Measurements from ENCODE around the gene TMEM135.

The TMEM135 gene

DNA sequence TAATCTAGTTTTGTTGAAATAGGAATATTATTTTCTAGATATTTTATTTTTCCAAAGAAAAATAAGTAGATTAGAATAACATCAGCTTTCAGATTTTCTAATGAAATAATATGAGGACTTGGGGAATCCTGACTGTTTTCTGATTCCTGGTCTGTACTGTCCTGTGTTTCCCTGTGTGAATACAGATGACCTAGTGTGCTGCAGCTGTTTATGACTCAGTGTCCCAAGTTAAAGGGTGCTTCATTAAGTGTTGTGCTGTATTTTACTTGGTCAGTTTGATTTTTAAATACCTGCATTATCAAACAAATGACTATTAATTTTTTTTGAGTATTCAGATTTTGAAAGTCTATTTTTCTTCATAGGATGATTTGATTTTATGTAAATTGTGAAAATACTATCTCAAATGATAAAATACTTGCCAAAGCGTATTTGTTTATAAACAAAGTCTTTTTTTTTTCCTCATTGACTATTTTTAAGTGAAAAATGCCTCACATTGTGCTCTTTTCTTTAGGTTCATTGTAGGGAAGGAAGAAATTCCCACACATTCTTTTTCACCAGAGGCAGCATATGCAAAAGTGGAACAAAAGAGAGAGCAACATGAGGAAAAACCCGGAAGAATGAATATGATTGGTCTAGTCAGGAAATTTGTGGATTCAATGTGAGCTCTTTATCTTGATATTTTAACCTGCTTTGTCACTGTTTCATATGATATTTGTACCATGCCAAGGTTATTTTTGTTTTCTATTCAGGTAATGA is 264.2 kb downstream of the TMEM135 start:
- DNase-seq (ENCODE audit: low spot score), result no peak

DNA sequence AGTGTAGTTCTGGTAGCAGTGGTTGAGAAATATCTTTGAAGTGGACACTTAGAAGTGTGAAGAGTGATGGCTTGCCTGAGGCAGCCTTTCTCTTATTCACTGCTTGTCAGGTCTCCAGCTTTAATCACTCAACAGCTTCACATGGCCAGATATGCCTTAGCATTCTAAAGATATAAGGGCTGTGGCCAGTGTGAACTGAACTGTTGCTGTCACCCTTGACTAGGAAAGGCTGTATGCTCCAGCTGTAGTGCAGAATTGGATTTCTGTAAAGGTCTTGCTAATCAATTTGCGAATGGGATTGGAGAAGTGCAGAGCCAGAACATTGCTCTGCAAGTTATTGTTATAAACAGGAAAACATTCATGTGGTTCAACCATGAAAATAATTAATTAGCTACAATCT is 266.7 kb downstream of the TMEM135 start:
- DNase-seq (ENCODE audit: low spot score), result no peak

DNA sequence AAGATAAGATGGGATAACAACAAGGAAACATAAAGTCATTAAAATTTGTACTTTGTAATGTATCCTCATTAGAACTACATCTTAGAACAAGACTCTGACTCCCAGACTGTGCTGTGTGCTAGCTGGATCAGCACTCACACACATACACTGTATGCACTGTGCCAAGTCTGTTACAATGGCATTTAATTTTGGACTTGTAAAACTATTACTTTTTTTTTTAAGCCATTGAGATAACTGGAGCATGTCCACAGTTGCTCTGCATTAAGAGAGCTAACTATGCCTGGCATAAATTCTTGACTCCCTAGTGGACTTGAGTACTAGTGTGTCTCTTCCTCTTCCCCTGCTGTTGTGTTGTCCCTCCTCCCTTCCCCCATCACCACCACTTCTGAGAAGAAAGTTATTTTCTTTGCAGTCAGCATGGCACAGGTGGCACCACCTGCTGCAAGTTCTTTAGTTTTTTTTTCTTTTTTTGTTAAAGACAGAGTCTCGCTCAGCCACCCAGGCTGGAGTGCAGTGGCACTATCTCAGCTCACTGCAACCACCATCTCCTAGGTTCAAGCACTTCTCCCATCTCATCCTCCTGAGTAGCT is 268.6 kb downstream of the TMEM135 start:
- DNase-seq (ENCODE audit: low spot score), result no peak

DNA sequence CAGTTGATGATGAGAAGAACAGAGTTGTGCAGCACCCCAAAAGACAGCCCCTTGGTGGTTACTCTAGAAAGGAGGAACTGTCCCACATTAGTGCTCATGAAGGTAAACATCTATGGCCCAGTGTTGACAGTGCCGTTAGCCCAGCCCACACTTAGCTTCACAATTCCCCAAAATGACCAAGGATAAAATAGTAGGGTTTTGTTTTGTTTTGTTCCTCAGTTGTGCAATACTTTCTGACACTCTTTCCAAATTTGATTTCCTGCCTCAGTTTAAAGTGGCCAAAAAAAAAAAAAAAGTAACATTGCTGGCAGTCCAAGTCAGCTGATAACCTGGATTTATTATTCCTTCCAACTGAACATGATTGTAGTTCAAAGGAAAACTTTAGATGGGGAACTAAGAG is 269.4 kb downstream of the TMEM135 start:
- no peak for DNase-seq (ENCODE audit: low spot score)

GRCh38 chr11:87315229-87315628 is 277.5 kb downstream of the TMEM135 start:
- DNase-seq (ENCODE audit: low spot score), result no peak

- DNase-seq (ENCODE audit: low spot score), result no peak
These were observed 278.8 kb downstream of the TMEM135 start for GRCh38 chr11:87316491-87316890.

GRCh38 chr11:87317441-87317840 is 279.7 kb downstream of the TMEM135 start:
- no peak for DNase-seq (ENCODE audit: low spot score)

GRCh38 chr11:87320123-87320522 is 282.4 kb downstream of the TMEM135 start:
- no peak for DNase-seq (ENCODE audit: low spot score)

- DNase-seq (ENCODE audit: low spot score), result no peak
These were observed 284.8 kb downstream of the TMEM135 start for GRCh38 chr11:87322568-87322967.

DNA sequence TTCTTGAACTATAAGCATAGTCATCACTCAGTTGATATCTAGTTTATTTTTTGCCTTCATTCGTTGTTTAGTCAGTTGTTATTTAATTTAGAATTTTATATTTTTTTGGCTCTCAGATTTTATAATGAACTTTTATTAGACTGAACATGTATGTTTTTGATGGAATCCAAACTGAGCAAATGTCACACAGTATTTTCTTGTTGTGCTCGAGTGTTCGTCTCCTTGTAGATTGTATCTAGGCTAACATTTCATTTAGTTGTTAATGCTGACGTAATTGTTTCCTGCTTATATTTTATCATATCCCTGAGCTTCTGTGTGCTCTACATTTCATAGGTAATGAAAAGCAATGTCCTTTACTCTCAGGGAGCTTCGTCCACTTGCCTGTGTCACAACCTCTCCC is 286.2 kb downstream of the TMEM135 start:
- no peak for DNase-seq (ENCODE audit: low spot score)

DNA sequence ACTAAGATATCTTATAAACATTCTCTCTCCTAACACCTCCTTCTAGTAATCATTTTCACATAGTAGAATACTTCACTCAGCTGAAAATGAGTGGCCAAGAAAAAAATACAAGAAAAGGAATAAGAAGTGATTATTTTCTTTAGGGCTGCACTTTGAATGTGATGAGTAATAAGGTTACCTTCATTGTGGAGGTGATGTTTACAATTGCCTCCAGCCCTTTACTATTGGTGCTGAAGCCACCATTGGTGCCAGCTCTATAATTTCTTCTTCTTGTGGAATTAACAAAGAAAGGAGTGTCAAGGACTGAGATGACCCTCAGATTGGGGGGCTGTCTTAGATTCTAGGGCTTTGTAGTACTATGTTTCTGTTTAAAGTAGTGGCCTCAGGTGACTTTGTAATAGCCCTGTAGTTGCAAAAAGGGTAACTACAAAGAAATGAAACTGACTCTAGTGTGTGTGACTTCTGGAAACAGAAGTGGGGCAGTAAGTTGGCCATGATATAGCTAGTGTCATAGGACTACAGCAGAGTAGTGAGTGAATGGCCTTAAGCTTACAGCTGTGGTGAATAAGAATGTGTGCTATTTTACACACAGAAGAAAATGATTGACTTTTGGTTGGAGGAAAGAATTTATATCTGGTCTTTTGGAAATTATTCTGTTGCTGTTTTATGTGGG is 287.2 kb downstream of the TMEM135 start:
- no peak for DNase-seq (ENCODE audit: low spot score)

DNA sequence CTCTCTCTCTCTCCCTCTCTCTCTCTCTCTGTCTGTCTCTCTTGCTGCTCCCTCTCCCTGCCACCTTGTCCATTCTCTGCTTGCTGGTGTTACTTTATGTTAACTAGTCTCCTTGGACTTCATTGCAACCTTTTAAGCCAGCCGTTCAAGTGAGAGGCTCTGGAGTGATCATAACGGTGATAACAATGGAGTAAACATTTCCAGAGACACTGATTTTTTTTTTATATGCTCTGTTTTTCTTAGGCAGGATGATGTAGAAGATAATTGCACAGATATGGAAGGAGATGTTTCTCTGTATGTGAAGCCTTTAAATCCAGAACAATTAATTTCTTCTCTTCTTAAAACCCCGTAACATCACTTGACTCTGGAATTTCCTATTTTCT is 287.7 kb downstream of the TMEM135 start:
- DNase-seq (ENCODE audit: low spot score), result no peak

DNA sequence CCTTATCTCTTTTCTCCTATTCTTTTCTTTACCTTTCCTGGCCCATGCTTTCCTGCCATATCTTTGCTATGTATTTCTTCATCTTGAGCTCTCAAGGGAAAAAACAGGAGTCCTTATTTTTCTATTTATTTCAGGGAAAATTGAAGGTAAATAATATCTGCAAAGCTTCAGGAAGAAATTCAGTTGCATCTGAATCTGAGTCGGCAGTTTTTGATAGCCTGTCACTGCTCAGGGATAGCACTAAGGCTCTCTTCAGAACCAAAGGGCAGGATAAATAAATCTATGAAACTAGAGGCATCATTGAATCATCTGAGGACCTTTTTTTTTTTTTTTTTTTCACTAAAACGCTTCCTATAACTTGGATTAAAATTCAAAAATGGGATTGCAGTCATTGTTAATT is 288.9 kb downstream of the TMEM135 start:
- DNase-seq (ENCODE audit: low spot score), result no peak

- DNase-seq (ENCODE audit: low spot score), result no peak
These were observed 291.4 kb downstream of the TMEM135 start for GRCh38 chr11:87329172-87329571.

DNA sequence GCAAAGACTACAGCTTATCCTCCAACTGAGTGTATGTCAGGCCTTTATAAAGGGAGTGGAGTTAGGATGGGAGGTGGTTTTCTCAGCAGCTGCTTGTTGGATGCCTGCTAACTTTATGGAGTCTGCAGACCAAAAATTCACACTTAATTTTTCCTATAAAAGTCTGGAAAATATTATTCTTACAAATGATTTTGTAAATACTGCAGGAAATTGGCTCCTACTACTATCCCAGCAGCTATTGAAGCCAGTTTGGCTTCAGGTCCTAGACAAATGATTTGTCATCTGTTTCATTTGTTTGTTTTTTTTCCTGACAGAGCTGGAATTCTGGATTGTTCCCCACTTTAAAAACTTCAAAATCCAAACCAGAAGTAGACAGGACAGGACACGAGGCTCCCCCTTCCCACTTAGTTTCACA is 292.5 kb downstream of the TMEM135 start:
- DNase-seq (ENCODE audit: low spot score), result no peak

DNA sequence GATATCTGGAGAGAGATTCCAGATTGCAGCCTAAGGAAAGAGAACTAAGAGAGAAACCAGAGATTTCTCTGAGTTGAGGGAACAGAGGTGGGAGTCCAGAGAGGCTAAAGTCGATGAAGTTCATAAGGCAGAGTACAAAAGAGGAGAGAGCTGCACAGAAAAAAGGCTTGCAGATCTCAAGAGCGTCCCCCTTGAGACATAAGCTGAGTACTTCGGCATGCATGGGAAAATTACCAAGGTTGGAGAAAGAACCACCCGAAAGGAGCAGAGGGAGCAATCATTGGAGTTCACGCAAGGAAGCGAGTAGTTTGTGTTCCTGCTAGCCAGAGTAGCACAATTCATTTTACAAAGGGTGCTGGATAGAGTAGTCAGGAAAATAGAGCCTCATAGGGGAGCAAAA is 293.5 kb downstream of the TMEM135 start:
- DNase-seq (ENCODE audit: low spot score), result no peak

- DNase-seq (ENCODE audit: low spot score), result no peak
These were observed 300.4 kb downstream of the TMEM135 start for GRCh38 chr11:87338046-87338639.

DNA sequence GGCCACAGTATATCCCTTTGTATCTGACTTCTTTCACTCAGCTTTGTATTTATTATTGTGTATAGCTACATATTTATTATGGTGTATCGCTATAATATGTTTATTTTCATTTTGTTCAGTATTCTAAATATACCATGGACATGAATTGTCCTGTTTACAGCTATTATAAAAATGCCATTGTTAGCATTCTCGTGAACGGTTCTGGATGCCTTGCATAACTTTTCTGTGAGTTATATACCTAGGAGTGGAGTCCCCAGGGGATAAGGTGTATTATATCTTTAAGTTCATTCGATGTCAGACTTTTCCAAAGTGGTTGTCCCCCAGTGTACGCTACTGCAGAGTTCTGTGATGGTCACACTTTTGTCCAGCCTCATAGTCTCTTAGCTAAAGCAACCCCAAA is 301.7 kb downstream of the TMEM135 start:
- DNase-seq (ENCODE audit: low spot score), result no peak

- no peak for DNase-seq (ENCODE audit: low spot score)
These were observed 309.7 kb downstream of the TMEM135 start for GRCh38 chr11:87347441-87347840.

DNA sequence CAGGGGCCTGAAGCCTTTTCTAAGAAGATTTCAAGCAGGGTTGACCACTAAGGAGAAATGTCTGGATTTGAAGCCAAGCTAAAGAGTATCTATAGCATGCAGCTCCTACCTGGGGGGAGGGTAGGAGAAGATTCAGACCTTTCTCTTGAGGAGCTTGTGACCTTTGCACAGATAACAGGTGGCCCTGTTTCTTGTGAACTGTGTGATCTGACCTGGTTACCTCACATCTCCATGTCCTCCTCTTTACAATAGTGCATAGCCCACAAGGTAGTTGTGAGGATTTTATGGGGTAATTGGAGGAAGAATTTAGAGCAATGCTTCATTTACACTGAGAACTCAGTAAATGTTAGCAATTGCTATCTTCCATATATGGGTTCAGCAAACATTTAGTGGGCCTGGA is 310.1 kb downstream of the TMEM135 start:
- DNase-seq (ENCODE audit: low spot score), result no peak

DNA sequence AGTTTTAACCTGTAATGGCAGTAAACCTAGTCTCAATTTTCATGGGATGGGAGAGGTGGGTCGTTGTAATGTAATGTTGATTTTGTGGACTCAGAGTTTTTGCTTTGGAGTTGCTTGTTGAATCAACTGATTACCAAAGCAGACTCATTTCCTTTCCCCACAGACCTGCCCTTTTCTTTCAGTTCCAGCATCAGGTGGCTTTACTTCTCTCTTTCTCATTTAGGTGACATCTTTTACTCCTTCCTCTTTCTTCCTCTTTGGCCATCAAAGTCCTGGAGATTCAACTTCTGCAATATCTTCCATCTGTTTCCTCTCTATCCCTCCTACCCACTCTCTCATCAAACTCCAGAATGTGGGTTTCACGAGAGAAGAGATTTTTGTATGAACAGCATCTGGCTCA is 313.9 kb downstream of the TMEM135 start:
- DNase-seq (ENCODE audit: low spot score), result no peak

- peak; percentile 92 for DNase-seq (ENCODE audit: low spot score)
These were observed 315.3 kb downstream of the TMEM135 start for GRCh38 chr11:87352759-87353707.

Data from GM03348 (cell line).